BLaER1 treated with 17β-estradiol and CSF1 and Interleukin-3, amounts not matched to agents 10 nM and 100 nM (cell line): ENCODE measurements around the gene PYROXD2.
A peak's percentile ranks its signal among the peaks of the same experiment; 100 is the strongest.

Experiments
- H3K27ac ChIP-seq, 11 experiments: shearing (Covaris generic); formaldehyde crosslinking; 2 replicates each; pipeline ENCODE4 v1.8.1; 2022
- H3K27me3 ChIP-seq, 11 experiments: shearing (Covaris generic); formaldehyde crosslinking; 2 replicates each; pipeline ENCODE4 v1.8.1; 2022
- H3K36me3 ChIP-seq, 11 experiments: shearing (Covaris generic); formaldehyde crosslinking; 2 replicates each; pipeline ENCODE4 v1.8.1; 2022
- H3K4me1 ChIP-seq, 10 experiments: shearing (Covaris generic); formaldehyde crosslinking; 2 replicates each; pipeline ENCODE4 v1.8.1; 2022
- H3K4me2 ChIP-seq, 11 experiments: shearing (Covaris generic); formaldehyde crosslinking; 2 replicates each; pipeline ENCODE4 v1.8.1; 2022
- H3K4me3 ChIP-seq, 10 experiments: shearing (Covaris generic); formaldehyde crosslinking; 2 replicates each; pipeline ENCODE4 v1.8.1; 2022
- H3K9ac ChIP-seq, 11 experiments: shearing (Covaris generic); formaldehyde crosslinking; 2 replicates each; pipeline ENCODE4 v1.8.1; 2022
- H3K9me3 ChIP-seq, 11 experiments: shearing (Covaris generic); formaldehyde crosslinking; replicated peaks in 1 of 11; 2 replicates each; pipeline ENCODE4 v1.8.1; 2022
- H4K20me1 ChIP-seq, 11 experiments: shearing (Covaris generic); formaldehyde crosslinking; 2 replicates each; pipeline ENCODE4 v1.8.1; 2022
- Cebpa-rat ChIP-seq, 11 experiments: shearing (Covaris generic); IDR thresholded peaks; 2 replicates each; pipeline ENCODE4 v1.8.1; 2022

The PYROXD2 gene

DNA sequence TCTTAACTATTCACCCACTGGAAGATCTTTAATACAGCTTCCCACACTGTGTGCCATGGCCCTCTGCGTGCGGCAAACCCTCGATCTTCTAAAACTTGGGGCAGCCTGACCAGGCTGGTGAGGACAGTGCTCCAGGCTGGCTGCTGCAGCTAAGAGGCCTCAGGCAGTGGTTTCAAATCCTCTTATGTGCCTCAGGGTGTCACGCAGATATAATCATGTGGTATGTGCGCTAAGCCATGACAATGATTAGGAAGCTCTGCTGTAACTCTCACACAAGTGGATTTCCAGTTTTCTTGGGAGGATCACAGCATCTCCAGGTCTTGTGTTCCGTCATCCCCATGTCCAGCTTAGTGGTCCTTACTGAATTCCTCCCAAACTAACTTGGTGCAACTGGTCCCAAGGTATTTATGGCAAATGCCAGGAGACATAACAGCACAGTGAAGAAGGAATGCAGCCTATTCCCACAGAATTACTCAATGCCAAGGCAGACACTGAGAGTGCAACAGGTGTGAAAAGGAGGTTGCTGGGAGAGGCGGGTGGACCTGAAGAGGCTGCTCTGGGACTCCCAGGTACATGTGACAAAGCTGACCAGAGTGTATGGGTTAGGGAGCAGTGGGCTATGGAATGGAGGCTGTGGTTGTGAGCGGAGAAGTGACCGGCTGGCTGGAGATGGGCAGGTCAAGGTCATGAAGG is 29.5 kb upstream of the PYROXD2 start:
- peak overlapping the region in 6 of 11 experiments; percentile 7 to 95 (median 24); a peak in 6 of 22 replicates for H3K27ac ChIP-seq
- H3K4me2 ChIP-seq: peak overlapping the region; percentile 83 to 96 (median 92)
- peak overlapping the region in 7 of 11 experiments; percentile 9 to 97 (median 93); a peak in 7 of 22 replicates for H3K9ac ChIP-seq
- peak overlapping the region in 6 of 10 experiments; percentile 10 to 87 (median 80); a peak in 6 of 20 replicates for H3K4me3 ChIP-seq
- peaks cover 18 to 63% (median 45%) of the 10 kb centered on the region in 11 experiments; a peak in 19 of 22 replicates for H4K20me1 ChIP-seq
- H3K4me1 ChIP-seq: peaks cover 28 to 81% (median 44%) of the 10 kb centered on the region in 10 experiments
- H3K27me3 ChIP-seq: no peaks in the 10 kb centered on the region
- TF ChIP-seq Cebpa-rat (IDR thresholded peaks at IDR 0.05): no peak
- peaks cover 0 to 16% (median 4%) of the 10 kb centered on the region in 11 experiments; a peak in 9 of 22 replicates for H3K9me3 ChIP-seq
- peaks cover 51 to 61% (median 58%) of the 10 kb centered on the region in 11 experiments for H3K36me3 ChIP-seq

DNA sequence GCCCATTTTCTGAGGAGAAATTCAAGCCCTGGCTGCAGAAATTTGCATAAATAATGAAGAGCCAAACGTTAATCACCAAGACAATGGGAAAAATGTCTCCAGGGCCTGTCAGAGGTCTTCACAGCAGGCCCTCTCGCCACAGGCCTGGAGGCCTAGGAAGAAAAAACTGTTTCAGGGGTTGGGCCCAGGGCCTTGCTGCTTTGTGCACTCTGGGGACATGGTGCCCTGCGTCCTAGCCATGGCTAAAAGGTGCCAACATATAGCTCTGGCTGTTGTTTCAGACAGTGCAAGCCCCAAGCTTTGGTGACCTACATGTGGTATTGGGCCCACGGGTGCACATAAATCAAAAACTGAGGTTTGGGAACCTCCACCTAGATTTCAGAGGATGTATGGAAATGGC is 23.7 kb upstream of the PYROXD2 start:
- Histone ChIP-seq H3K4me2 (peak overlapping the region in 1 of 11 experiments; percentile 5; a peak in 1 of 22 replicates), H4K20me1 (peaks cover 0 to 95% (median 30%) of the 10 kb centered on the region in 11 experiments; a peak in 19 of 22 replicates), H3K9me3 (peaks cover 11 to 39% (median 21%) of the 10 kb centered on the region in 11 experiments), H3K27ac (no peak overlapping the region), H3K27me3 (no peaks in the 10 kb centered on the region), H3K9ac (no peak overlapping the region), H3K36me3 (peaks cover 92 to 100% (median 97%) of the 10 kb centered on the region in 11 experiments), H3K4me1 (peaks cover 0 to 54% (median 10%) of the 10 kb centered on the region in 10 experiments; a peak in 13 of 20 replicates), H3K4me3 (no peak overlapping the region)
- no peak for TF ChIP-seq Cebpa-rat (IDR thresholded peaks at IDR 0.05)

DNA sequence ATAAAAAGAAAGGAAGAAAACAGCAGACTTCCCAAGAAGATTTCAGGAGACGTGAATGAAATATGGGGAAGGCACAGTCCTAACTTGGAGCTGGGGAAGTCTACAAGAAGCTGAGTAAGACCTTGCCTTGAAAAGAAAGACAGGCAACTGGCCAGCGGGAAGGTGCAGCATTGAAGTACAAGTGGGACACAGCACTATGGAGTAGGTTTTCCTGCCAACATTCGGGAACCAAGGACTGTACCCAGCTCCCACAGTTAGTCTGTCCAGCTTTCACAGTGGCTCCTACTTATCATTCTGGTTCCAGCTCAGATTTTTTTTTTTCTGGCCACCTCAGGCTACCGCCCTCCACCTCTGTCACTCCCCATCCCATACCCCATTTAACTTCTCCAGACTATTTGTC is 21.7 kb upstream of the PYROXD2 start:
- Histone ChIP-seq H4K20me1 (peaks cover 0 to 83% (median 11%) of the 10 kb centered on the region in 11 experiments; a peak in 11 of 22 replicates), H3K36me3 (peaks cover 92 to 100% (median 97%) of the 10 kb centered on the region in 11 experiments), H3K9ac (no peak overlapping the region)

DNA sequence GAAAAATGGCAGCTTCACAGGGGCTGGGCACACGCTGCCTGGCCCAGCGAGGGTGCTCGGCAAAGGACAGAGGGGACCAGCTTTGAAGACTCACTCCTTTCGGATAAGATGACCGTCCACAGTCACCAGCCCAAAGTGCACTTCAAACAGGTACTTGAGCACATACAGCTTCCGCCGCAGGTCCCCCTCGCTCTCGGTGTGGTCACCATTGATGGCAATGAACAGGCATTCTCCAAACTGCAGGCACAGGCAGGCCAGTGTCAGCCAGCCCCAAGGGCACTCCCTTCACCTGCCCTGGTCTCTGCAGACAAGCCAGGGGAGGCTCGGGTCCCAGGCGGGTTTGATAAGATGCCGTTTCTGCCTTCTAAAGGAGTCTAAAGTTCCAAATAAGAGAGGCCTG is 20.2 kb upstream of the PYROXD2 start:
- H3K4me3 ChIP-seq: no peak overlapping the region
- no peaks in the 10 kb centered on the region for H3K27me3 ChIP-seq
- no peak overlapping the region for H3K4me2 ChIP-seq
- H3K9ac ChIP-seq: no peak overlapping the region
- no peak overlapping the region for H3K27ac ChIP-seq
- peaks cover 0 to 21% (median 0%) of the 10 kb centered on the region in 10 experiments; a peak in 4 of 20 replicates for H3K4me1 ChIP-seq
- H3K36me3 ChIP-seq: peaks cover 95 to 100% (median 98%) of the 10 kb centered on the region in 11 experiments
- no peak for TF ChIP-seq Cebpa-rat (IDR thresholded peaks at IDR 0.05)
- peaks cover 0 to 83% (median 17%) of the 10 kb centered on the region in 11 experiments; a peak in 12 of 22 replicates for H4K20me1 ChIP-seq
- H3K9me3 ChIP-seq: peaks cover 30 to 45% (median 38%) of the 10 kb centered on the region in 11 experiments

More for the DNA sequence above, 21.7 kb upstream of the PYROXD2 start:
- Histone ChIP-seq H3K27me3 (no peaks in the 10 kb centered on the region), H3K4me3 (no peak overlapping the region), H3K9me3 (peaks cover 30 to 47% (median 40%) of the 10 kb centered on the region in 11 experiments), H3K27ac (no peak overlapping the region), H3K4me1 (peaks cover 0 to 33% (median 0%) of the 10 kb centered on the region in 10 experiments; a peak in 6 of 20 replicates), H3K4me2 (no peak overlapping the region)
- TF ChIP-seq Cebpa-rat (IDR thresholded peaks at IDR 0.05): no peak

DNA sequence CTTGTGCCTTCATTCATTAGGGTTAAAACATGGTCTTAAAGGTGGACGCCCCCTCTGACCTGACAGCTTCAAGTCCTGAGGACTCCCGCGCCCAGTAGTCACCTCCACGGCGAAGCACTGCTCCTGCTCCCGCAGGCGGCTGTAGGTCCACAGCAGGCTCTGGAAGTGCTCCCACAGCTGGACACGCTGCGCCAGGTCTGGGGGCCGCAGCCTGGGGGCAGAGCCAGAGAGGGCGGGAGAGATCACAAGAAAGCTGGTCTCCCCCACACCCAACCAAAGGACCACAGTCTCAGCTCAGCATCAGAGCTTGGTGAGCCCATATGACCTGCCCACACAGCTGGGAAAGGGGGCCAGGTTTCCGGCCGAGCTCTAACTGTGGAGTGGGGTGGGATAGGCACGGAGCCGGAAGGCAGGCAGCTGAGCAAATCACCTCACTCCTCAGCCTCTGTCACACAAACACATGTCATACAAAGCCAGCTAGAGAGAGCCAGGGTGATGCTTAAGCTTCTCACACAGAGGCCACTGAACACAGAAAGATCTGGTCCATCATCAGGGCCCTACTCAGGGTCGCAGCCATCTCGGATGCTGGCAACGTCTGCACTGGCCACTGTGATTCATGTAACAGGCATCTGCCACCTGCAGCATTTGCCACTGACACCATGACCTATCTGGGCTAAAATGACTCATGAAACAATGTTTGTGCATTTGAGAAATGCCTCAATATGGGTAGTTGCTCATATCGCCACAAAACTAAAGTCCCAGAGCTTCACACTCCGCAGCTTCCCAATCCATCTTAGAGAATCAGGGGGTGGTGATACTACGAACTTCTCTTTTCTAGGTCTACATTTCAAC is 19.1 kb upstream of the PYROXD2 start:
- TF ChIP-seq Cebpa-rat (IDR thresholded peaks at IDR 0.05): no peak
- Histone ChIP-seq H3K27me3 (no peaks in the 10 kb centered on the region), H3K4me2 (no peak overlapping the region), H3K36me3 (peaks cover 95 to 100% (median 99%) of the 10 kb centered on the region in 11 experiments), H3K4me1 (peaks cover 0 to 14% (median 0%) of the 10 kb centered on the region in 10 experiments; a peak in 3 of 20 replicates), H3K27ac (no peak overlapping the region), H4K20me1 (peaks cover 0 to 83% (median 21%) of the 10 kb centered on the region in 11 experiments; a peak in 12 of 22 replicates), H3K4me3 (no peak overlapping the region), H3K9ac (no peak overlapping the region), H3K9me3 (peaks cover 29 to 40% (median 36%) of the 10 kb centered on the region in 11 experiments)

DNA sequence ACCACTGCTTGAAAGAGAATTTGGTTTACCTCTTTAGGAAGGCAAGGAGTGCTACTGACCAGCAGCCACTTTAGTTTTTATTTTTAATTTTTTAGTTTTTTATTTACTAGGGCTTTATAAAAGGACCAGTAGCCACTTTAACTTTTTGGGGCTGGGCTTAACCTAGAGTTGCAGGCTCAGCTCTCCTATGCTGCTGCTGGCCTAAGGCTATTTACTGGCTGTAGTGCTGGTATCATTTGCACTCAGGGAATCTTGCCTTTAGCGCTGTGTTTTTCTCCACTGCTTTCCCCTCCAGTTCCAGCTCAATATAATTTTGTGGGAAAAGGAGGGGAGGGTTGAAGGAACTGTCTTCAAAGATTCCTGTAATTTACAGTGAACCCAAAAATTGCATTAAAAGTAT is 18.4 kb upstream of the PYROXD2 start:
- no peak for TF ChIP-seq Cebpa-rat (IDR thresholded peaks at IDR 0.05)
- no peak overlapping the region for H3K4me2 ChIP-seq
- peaks cover 29 to 40% (median 35%) of the 10 kb centered on the region in 11 experiments for H3K9me3 ChIP-seq
- no peak overlapping the region for H3K9ac ChIP-seq
- no peak overlapping the region for H3K4me3 ChIP-seq
- H3K27ac ChIP-seq: no peak overlapping the region
- H4K20me1 ChIP-seq: peaks cover 0 to 77% (median 17%) of the 10 kb centered on the region in 11 experiments; a peak in 12 of 22 replicates
- H3K4me1 ChIP-seq: peaks cover 0 to 6% (median 0%) of the 10 kb centered on the region in 10 experiments; a peak in 1 of 20 replicates
- no peaks in the 10 kb centered on the region for H3K27me3 ChIP-seq
- peaks cover 94 to 100% (median 99%) of the 10 kb centered on the region in 11 experiments for H3K36me3 ChIP-seq

DNA sequence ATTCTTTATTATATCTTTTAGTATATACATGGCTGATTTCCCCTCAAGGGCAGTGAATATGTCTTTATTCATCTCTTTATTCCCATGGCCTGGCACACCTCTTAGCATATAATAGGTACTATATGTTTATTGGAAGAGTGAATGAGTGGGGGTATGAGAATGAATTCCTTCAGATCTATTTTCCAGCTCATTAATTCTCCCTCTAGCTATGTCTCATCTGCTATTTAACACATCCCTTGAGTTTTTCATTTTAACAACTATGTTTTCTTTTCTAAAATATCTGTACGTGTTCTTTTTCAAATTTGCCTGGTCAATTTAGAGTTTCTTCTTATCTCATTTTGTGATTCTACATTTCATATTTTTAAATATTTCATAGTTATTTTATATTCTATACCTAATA is 17.3 kb upstream of the PYROXD2 start:
- Histone ChIP-seq H3K4me3 (no peak overlapping the region), H3K9ac (no peak overlapping the region), H3K27me3 (no peaks in the 10 kb centered on the region), H3K4me1 (0 out of 20 replicates have a peak, but pooled peaks cover 0 to 4% (median 0%) of the 10 kb centered on the region in 10 experiments), H3K27ac (no peak overlapping the region), H3K4me2 (no peak overlapping the region), H4K20me1 (peaks cover 0 to 74% (median 17%) of the 10 kb centered on the region in 11 experiments; a peak in 13 of 22 replicates), H3K36me3 (peaks cover 94 to 100% (median 99%) of the 10 kb centered on the region in 11 experiments), H3K9me3 (peaks cover 29 to 40% (median 35%) of the 10 kb centered on the region in 11 experiments)
- TF ChIP-seq Cebpa-rat (IDR thresholded peaks at IDR 0.05): no peak

DNA sequence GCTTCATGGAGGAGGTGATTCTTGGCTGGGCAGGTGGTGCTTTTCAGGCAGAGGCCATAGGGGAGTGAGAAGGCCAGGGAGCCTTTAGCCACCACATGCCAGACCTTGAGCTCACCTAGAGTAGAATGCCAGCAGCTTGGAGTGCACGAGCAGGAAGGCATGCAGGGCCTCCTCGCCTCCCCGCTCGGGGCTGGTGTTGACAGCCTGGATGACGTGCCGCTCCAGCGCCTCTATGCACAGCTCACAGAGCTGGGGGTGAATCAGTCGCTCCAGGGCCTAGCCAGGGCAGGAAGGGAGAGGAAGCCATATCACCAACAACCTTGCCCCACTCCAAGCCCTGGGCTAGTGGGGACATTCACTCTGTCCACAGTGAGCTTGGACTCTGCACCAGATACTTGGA is 16.0 kb upstream of the PYROXD2 start:
- Histone ChIP-seq H3K36me3 (peaks cover 93 to 100% (median 99%) of the 10 kb centered on the region in 11 experiments), H3K9ac (no peak overlapping the region), H4K20me1 (peaks cover 0 to 64% (median 13%) of the 10 kb centered on the region in 11 experiments; a peak in 12 of 22 replicates), H3K27ac (no peak overlapping the region), H3K9me3 (peaks cover 29 to 40% (median 35%) of the 10 kb centered on the region in 11 experiments), H3K4me1 (0 out of 20 replicates have a peak, but pooled peaks cover 0 to 4% (median 0%) of the 10 kb centered on the region in 10 experiments), H3K27me3 (no peaks in the 10 kb centered on the region), H3K4me3 (no peak overlapping the region), H3K4me2 (no peak overlapping the region)
- TF ChIP-seq Cebpa-rat (IDR thresholded peaks at IDR 0.05): no peak
